GM19328 (cell line): Measurements from ENCODE around the gene ZMAT5.

Experiments used
- ATAC-seq: cut with Tn5 transposase; IDR thresholded peaks from one replicate; pipeline ENCODE4 v1.9.1; 2021; ENCODE audit warnings: mild to moderate bottlenecking, moderate library complexity; ENCODE audit not compliant: unreplicated experiment

ZMAT5 gene

GRCh38 chr22:29712119-29712518 is 54.7 kb downstream of the ZMAT5 start:
- ATAC-seq = no peak

GRCh38 chr22:29710922-29711593 is 55.7 kb downstream of the ZMAT5 start:
- no peak for ATAC-seq

GRCh38 chr22:29710193-29710592 is 56.6 kb downstream of the ZMAT5 start:
- no peak for ATAC-seq

- no peak for ATAC-seq
Measured at GRCh38 chr22:29707471-29707870, 59.3 kb downstream of the ZMAT5 start.

- no peak for ATAC-seq
Measured at GRCh38 chr22:29707010-29707409, 59.8 kb downstream of the ZMAT5 start.

- no peak for ATAC-seq
Measured at GRCh38 chr22:29706486-29706885, 60.3 kb downstream of the ZMAT5 start.

- ATAC-seq = no peak
Measured at GRCh38 chr22:29705651-29706050, 61.2 kb downstream of the ZMAT5 start.

GRCh38 chr22:29704528-29705285 is 62.1 kb downstream of the ZMAT5 start:
- no peak for ATAC-seq

- no peak for ATAC-seq
Measured at GRCh38 chr22:29703569-29704195, 63.1 kb downstream of the ZMAT5 start.

- no peak for ATAC-seq
Measured at GRCh38 chr22:29702931-29703501, 63.8 kb downstream of the ZMAT5 start.

GRCh38 chr22:29702000-29702930 is 64.5 kb downstream of the ZMAT5 start:
- ATAC-seq = no peak

GRCh38 chr22:29701155-29701999 is 65.4 kb downstream of the ZMAT5 start:
- no peak for ATAC-seq

- no peak for ATAC-seq
Measured at GRCh38 chr22:29700900-29701154, 66.0 kb downstream of the ZMAT5 start.

GRCh38 chr22:29700206-29700899 is 66.5 kb downstream of the ZMAT5 start:
- no peak for ATAC-seq

- no peak for ATAC-seq
Measured at GRCh38 chr22:29697853-29698598, 68.8 kb downstream of the ZMAT5 start.

GRCh38 chr22:29695129-29695926 is 71.5 kb downstream of the ZMAT5 start:
- no peak for ATAC-seq

GRCh38 chr22:29693671-29694070 is 73.1 kb downstream of the ZMAT5 start:
- no peak for ATAC-seq

GRCh38 chr22:29693161-29693560 is 73.6 kb downstream of the ZMAT5 start:
- ATAC-seq = no peak
